ENCODE data around the gene BEND6. TPM values are rescaled to one million over a fixed set of nuclear protein-coding genes. Genes with fewer than 3 reads are reported as not detected.
A peak's percentile ranks its signal among the peaks of the same experiment; 100 is the strongest.

BEND6 gene
- total and polyA plus RNA-seq, 2 of the 8 experiments (the other 6 are each of a cell fraction or from before 2014, with no cell fraction given): 0.71 to 2.1 TPM

- Histone ChIP-seq H3K79me2 (ENCODE audit: control insufficient read depth in 1 of 2, insufficient read depth in 2 of 2, low read length in 2 of 2) (no peaks in the 10 kb centered on the region), H3K9me3 (ENCODE audit: insufficient read depth in 2 of 2, low read depth in 1 of 2, low read length in 1 of 2) (no peaks in the 10 kb centered on the region), H4K20me1 (replicated peaks in 1 of 2; ENCODE audit: control insufficient read depth in 1 of 2, insufficient read depth in 2 of 2, low read length in 2 of 2) (no peaks in the 10 kb centered on the region), H3K23me2 (ENCODE audit: low read depth, low read length) (no peaks in the 10 kb centered on the region), H3K56ac (replicated peaks; ENCODE audit: insufficient read length, low read depth, low read length) (no peak overlapping the region), H3K4ac (replicated peaks; ENCODE audit: insufficient read length, low read depth, low read length) (no peak overlapping the region), H3K23ac (ENCODE audit: insufficient read length) (no peak overlapping the region), H3K27ac (ENCODE audit: low read depth, low read length) (no peak overlapping the region), H2BK15ac (ENCODE audit: low read length) (no peak overlapping the region), H3K27me3 (replicated peaks in 1 of 4; ENCODE audit: control insufficient read depth in 3 of 4, extremely low read depth in 1 of 4, insufficient read depth in 3 of 4, low read length in 3 of 4) (no peaks in the 10 kb centered on the region), H4K5ac (ENCODE audit: insufficient read length, low read depth, low read length) (no peak overlapping the region), H2BK12ac (ENCODE audit: low read depth, low read length) (no peak overlapping the region), H2BK5ac (ENCODE audit: low read depth, low read length) (no peak overlapping the region), H3K79me1 (ENCODE audit: low read depth, low read length) (no peaks in the 10 kb centered on the region), H3K4me1 (replicated peaks in 1 of 4; ENCODE audit: control insufficient read depth in 3 of 4, insufficient read depth in 4 of 4, low read length in 3 of 4) (peaks cover 0 to 3% (median 0%) of the 10 kb centered on the region in 4 experiments; a peak in 1 of 7 replicates), H3K36me3 (ENCODE audit: control insufficient read depth in 2 of 4, insufficient read depth in 4 of 4, low read length in 3 of 4) (no peaks in the 10 kb centered on the region), H3K9ac (replicated peaks in 1 of 4; ENCODE audit: extremely low read depth in 1 of 4, low read depth in 3 of 4, low read length in 3 of 4) (no peak overlapping the region), H2BK20ac (ENCODE audit: low read length) (no peak overlapping the region), H4K8ac (ENCODE audit: extremely low read depth, insufficient read depth, low read length) (no peak overlapping the region), H3K18ac (ENCODE audit: extremely low read depth, low read length) (no peak overlapping the region), H2AK5ac (ENCODE audit: low read depth, low read length) (no peak overlapping the region), H4K91ac (replicated peaks; ENCODE audit: insufficient read length, low read length) (no peak overlapping the region), H3K4me2 (ENCODE audit: insufficient read depth in 1 of 2, low read depth in 2 of 2, low read length in 2 of 2) (no peak overlapping the region), H3K4me3 (ENCODE audit: extremely low read depth in 1 of 4, insufficient read depth in 2 of 4, low read depth in 3 of 4, low read length in 4 of 4) (no peak overlapping the region), H2BK120ac (replicated peaks; ENCODE audit: low read depth, low read length) (no peak overlapping the region), H2AFZ (ENCODE audit: low read length) (no peak overlapping the region), H3K14ac (ENCODE audit: insufficient read length) (no peak overlapping the region)
- peak; percentile 74 for FAIRE-seq
- DNase-seq (ENCODE audit: low read depth in 1 of 2, low spot score in 2 of 2): no peak
- no peak for TF ChIP-seq USF2 (IDR thresholded peaks at IDR 0.05; ENCODE audit: low read length)
- TF ChIP-seq ZNF274 (IDR thresholded peaks at IDR 0.05; ENCODE audit: borderline replicate concordance, extremely low read depth, low read length): no peak
- no peak for TF ChIP-seq EGR1 (IDR thresholded peaks at IDR 0.05; ENCODE audit: borderline replicate concordance, low read depth, low read length)
- no peak for TF ChIP-seq SP4 (IDR thresholded peaks at IDR 0.05; ENCODE audit: low read length)
- no peak for TF ChIP-seq CEBPB (IDR thresholded peaks at IDR 0.05; ENCODE audit: low read depth, low read length)
- 92% methylated on average over 4 of the region's 4 CpGs; no CpG with 5 or more reads in 1 of the 2 experiments for WGBS, 2 experiments (ENCODE audit: extremely low coverage in 1 of 2, insufficient coverage in 1 of 2, insufficient read length in 1 of 2, insufficient replicate concordance in 2 of 2, low coverage in 1 of 2, low lambda C conversion rate in 2 of 2, missing lambda C conversion rate in 1 of 2)
- CTCF ChIA-PET (ENCODE audit: partially characterized antibody): interaction anchor here (0.6 to 1.4 kb wide), 5 partner anchors 26 to 165 kb away, joined by 3 to 6 read pairs (median 3); no protein-coding TSS in a partner anchor
- POLR2A ChIA-PET (ENCODE audit: partially characterized antibody): interaction anchor here (1.5 kb wide), 1 partner anchor 10 kb away, joined by 4 read pairs; no protein-coding TSS in a partner anchor
Measured at GRCh38 chr6:57013521-57013926, 58.6 kb downstream of the BEND6 start.
